OCI-LY1 (cell line): Measurements from ENCODE around the gene CD2AP.

Source experiments
- CTCF ChIP-seq: fragments of 200-600 bp; sonication (generic), shearing (Covaris generic); IDR thresholded peaks from 2 replicates; pipeline ENCODE4 v1.5.1; 2017; ENCODE audit warnings: mild to moderate bottlenecking, antibody characterized with exemption, low read length, moderate library complexity, mixed read lengths
- EZH2 ChIP-seq: fragments of 200-600 bp; sonication (generic), shearing (Covaris generic); IDR thresholded peaks from 2 replicates; pipeline ENCODE4 v1.8.0; 2017; ENCODE audit warnings: borderline replicate concordance, mixed run types, mild to moderate bottlenecking, antibody characterized with exemption, low read length, moderate library complexity, mixed read lengths

DNA sequence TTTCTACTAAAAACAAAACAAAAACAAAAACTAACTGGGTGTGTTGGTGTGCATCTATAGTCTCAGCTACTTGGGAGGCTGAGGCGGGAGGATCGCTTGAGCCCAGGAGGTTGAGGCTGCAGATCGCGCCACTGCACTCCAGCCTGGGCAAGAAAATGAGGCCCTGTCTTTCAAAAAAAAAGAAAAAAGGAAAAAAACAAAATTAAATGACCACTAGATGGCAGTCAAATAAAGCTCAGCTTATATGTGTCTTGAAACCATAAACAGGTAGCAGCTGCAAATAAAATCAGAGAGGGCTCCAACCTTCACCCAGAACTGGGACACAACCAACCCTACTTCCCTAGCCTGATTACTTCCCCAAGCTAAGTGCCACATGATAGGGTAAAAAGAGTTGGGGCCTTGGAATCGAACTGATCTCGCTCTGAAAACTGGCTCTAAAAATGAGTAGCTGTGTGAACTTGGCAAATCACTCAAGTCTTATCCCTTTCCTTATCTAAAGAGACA, 153.7 kb downstream of the CD2AP start:
- TF ChIP-seq CTCF (peak; percentile 58), EZH2 (no peak)
